ENCODE measurements around the gene KAZN. TPM values are rescaled to one million over a fixed set of nuclear protein-coding genes. Genes with fewer than 3 reads are reported as not detected.

KAZN gene
- polyA plus RNA-seq, 1 donor from 2014 or later, result 20.6 TPM

GRCh38 chr1:14928412-14928811 is 329.9 kb downstream of the KAZN start:
- Histone ChIP-seq H3K9me3 (ENCODE audit: low read length) (no peaks in the 10 kb centered on the region), H4K20me1 (ENCODE audit: insufficient read depth) (peaks cover 8% of the 10 kb centered on the region), H3K27ac (ENCODE audit: low read length) (no peak overlapping the region), H3K4me2 (ENCODE audit: low read length) (no peak overlapping the region), H3K4me3 (ENCODE audit: low read length) (no peak overlapping the region), H3K9ac (ENCODE audit: low read length) (no peak overlapping the region), H3K79me2 (replicated peaks; ENCODE audit: insufficient read depth, low read length) (no peaks in the 10 kb centered on the region), H3K27me3 (ENCODE audit: insufficient read depth, low read depth, low read length) (peaks cover 5% of the 10 kb centered on the region), H2AFZ (ENCODE audit: low read depth, low read length) (no peak overlapping the region), H3K36me3 (ENCODE audit: insufficient read depth, low read length) (no peaks in the 10 kb centered on the region), H3F3A (ENCODE audit: insufficient read depth, low read length, poor library complexity, severe bottlenecking) (no peaks in the 10 kb centered on the region), H3K9me2 (ENCODE audit: insufficient read depth, low read length) (no peaks in the 10 kb centered on the region)
- TF ChIP-seq RAD21 (conservative IDR thresholded peaks at IDR 0.05), result no peak
- TF ChIP-seq EZH2 (IDR thresholded peaks at IDR 0.05; ENCODE audit: borderline replicate concordance, insufficient read depth, low read length, poor library complexity, severe bottlenecking), result no peak
- TF ChIP-seq REST (IDR thresholded peaks at IDR 0.05; ENCODE audit: borderline replicate concordance), result no peak
- TF ChIP-seq MXI1 (conservative IDR thresholded peaks at IDR 0.05; ENCODE audit: poor library complexity, severe bottlenecking), result no peak
- TF ChIP-seq CTCF (IDR thresholded peaks at IDR 0.05; ENCODE audit: poor library complexity, severe bottlenecking), result no peak
- no peak for TF ChIP-seq EP300 (conservative IDR thresholded peaks at IDR 0.05; ENCODE audit: poor library complexity, severe bottlenecking)
- TF ChIP-seq POLR2AphosphoS5 (IDR thresholded peaks at IDR 0.05), result no peak
- TF ChIP-seq TAF1 (IDR thresholded peaks at IDR 0.05; ENCODE audit: low read depth), result no peak

GRCh38 chr1:14928886-14929546 is 330.5 kb downstream of the KAZN start:
- Histone ChIP-seq H3K9ac (ENCODE audit: low read length) (no peak overlapping the region), H3K27me3 (ENCODE audit: insufficient read depth, low read depth, low read length) (peaks cover 5% of the 10 kb centered on the region), H4K20me1 (ENCODE audit: insufficient read depth) (peaks cover 8% of the 10 kb centered on the region), H3K9me3 (ENCODE audit: low read length) (no peaks in the 10 kb centered on the region), H3K4me2 (ENCODE audit: low read length) (no peak overlapping the region), H3K27ac (ENCODE audit: low read length) (no peak overlapping the region), H3K79me2 (replicated peaks; ENCODE audit: insufficient read depth, low read length) (no peaks in the 10 kb centered on the region), H3K36me3 (ENCODE audit: insufficient read depth, low read length) (no peaks in the 10 kb centered on the region), H3K9me2 (ENCODE audit: insufficient read depth, low read length) (no peaks in the 10 kb centered on the region), H3K4me3 (ENCODE audit: low read length) (no peak overlapping the region), H3F3A (ENCODE audit: insufficient read depth, low read length, poor library complexity, severe bottlenecking) (no peaks in the 10 kb centered on the region), H2AFZ (ENCODE audit: low read depth, low read length) (no peak overlapping the region)
- no peak for TF ChIP-seq EZH2 (IDR thresholded peaks at IDR 0.05; ENCODE audit: borderline replicate concordance, insufficient read depth, low read length, poor library complexity, severe bottlenecking)
- TF ChIP-seq MXI1 (conservative IDR thresholded peaks at IDR 0.05; ENCODE audit: poor library complexity, severe bottlenecking), result no peak
- no peak for TF ChIP-seq TAF1 (IDR thresholded peaks at IDR 0.05; ENCODE audit: low read depth)
- TF ChIP-seq CTCF (IDR thresholded peaks at IDR 0.05; ENCODE audit: poor library complexity, severe bottlenecking), result no peak
- TF ChIP-seq EP300 (conservative IDR thresholded peaks at IDR 0.05; ENCODE audit: poor library complexity, severe bottlenecking), result no peak
